GM12892 (cell line): ENCODE results near the gene TMBIM1.

ENCODE experiments used
- POLR2A ChIP-seq: IDR thresholded peaks from 2 replicates; pipeline ENCODE4 v1.6.1; 2011; ENCODE audit warnings: low read depth, low read length, control low read depth
- POLR2AphosphoS5 ChIP-seq: IDR thresholded peaks from 2 replicates; pipeline ENCODE4 v1.6.1; 2011; ENCODE audit warnings: low read depth, low read length, control low read depth
- TAF1 ChIP-seq: IDR thresholded peaks from 2 replicates; pipeline ENCODE4 v1.6.1; 2011; ENCODE audit warnings: low read depth, mild to moderate bottlenecking, control low read depth, low read length, borderline replicate concordance

DNA sequence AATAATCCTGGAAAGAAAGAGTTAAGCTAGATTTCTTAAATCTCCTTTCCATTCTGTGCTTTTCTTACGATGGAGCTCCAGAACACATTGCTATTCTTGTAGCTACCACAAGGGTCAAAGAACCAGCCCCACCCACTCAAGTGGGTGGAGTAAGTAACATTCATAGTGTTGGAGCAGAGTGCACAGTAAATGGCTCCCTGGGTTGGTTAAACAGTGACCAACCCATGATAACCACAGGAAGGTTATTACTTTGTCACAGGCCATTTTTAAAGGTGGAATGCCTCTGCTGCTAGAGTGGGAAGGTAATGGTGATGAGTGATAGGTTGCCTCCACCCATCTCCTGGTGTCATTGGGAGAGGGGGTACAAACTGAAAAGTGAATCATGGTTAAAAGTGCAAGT is 61.4 kb downstream of the TMBIM1 start:
- TF ChIP-seq POLR2A (no peak), POLR2AphosphoS5 (no peak), TAF1 (no peak)
